H1 (cell line): ENCODE results near the gene THEM5. TPM values are rescaled to one million over a fixed set of nuclear protein-coding genes. Genes with fewer than 3 reads are reported as not detected.

Source experiments
- RXRA ChIP-seq: IDR thresholded peaks from 2 replicates; pipeline ENCODE4 v1.6.1; 2011; ENCODE audit warnings: low read depth, mild to moderate bottlenecking, low read length, moderate library complexity; ENCODE audit not compliant: insufficient read depth
- polyA plus RNA-seq, 7 experiments: library from polyadenylated mRNA; depleted of rRNA in 3 of 7; stranded (reverse) in 5 of 7; unstranded in 2 of 7; fragments of >200 nt in 5 of 7; fragments of 200-250 nt in 2 of 7; gene quantifications; 1 replicate in 5 of 7; 2 replicates in 1 of 7; 4 replicates in 1 of 7; pipeline versions ENCODE4 v1.2.1 to v1.2.3, GENCODE V29; 2011 to 2013; ENCODE audit warnings: missing spikeins in 2 of 7, mixed read lengths in 2 of 7
- total RNA-seq: library from RNA; stranded (reverse); fragmentation: NEBNext Ultra II Directional; extraction: Animal tissue kit (Norgen Biotek cat#: 25700); gene quantifications from 2 replicates; pipeline ENCODE4 v1.2.1, GENCODE V29; 2021

The THEM5 gene
- total and polyA plus RNA-seq, 2 of the 8 experiments (the other 6 are each of a cell fraction or from before 2014, with no cell fraction given) = not detected

DNA sequence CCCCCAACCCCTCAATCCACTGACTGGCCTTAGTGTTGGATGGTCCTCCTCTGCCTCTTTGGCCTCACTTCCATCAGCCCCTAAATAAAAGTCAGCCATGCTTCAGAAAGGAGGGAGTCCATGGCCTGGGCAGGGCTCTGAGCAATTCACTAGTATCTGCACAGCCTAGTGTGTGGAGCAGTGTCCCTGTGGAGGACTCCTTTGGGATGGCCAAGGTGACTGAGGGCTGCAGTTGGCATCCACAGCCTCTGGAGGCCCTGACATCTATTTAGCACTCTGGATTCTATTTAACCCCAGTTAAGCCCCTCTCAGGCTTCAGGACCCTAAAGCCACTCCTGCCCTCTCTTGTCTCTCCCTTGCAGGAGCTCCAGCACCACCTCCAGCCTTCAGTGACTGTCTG, 3.6 kb downstream of the THEM5 start (continued):
- no peak for TF ChIP-seq RXRA
